Left lobe of liver (tissue), 2 donors: ENCODE data around the gene EVX2. TPM values are rescaled to one million over a fixed set of nuclear protein-coding genes. Genes with fewer than 3 reads are reported as not detected.

Experiments
- ATAC-seq: fragments of 200-7000 bp; cut with Tn5 transposase; one replicate; pipeline ENCODE4 v1.9.1; 2020; ENCODE audit warnings: mild to moderate bottlenecking, moderate library complexity
- DNase-seq: peaks from one replicate; pipeline ENCODE4 v3.0.0-alpha.2; 2020; ENCODE audit warnings: low spot score
- total RNA-seq: library from RNA; stranded (reverse); gene quantifications from one replicate; pipeline ENCODE4 v1.2.1, GENCODE V29; 2021
- donor health status: DM: no; HTN: no; CAD: no; lungs with moderate emphysema.
- donor health status: DM: no; HTN: yes; CAD: no.

The EVX2 gene
- total RNA-seq, 1 donor from 2014 or later, result not detected

DNA sequence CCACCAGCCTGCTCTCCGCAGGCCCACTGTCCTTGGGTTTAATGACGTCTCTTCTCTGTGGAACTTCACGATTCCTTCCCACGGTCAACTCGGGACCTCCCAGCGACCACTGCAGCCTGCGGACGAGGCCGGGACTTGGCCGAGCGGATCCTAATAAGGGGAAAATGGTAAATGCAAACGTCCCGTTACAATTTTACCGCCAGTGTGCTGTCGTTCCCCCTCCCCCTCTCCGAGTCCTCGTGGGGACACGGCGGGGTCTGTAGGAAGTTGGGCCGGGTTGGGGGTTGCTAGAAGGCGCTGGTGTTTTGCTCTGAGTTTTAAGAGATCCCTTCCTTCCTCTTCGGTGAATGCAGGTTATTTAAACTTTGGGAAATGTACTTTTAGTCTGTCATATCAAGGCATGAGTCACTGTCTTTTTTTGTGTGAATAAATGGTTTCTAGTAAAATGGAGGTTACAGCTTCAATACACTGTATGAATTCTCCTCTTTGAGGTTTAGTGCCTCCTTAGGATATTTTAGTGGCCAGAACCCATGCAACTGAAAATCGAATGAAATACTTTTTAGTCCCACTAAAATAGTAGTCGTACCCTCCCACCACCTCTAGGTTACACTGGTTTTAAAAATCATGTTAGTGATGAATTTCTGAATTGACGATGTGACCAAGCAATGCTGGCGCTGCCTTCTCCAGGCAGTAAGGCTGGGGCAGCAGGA is 25.6 kb upstream of the EVX2 start:
- ATAC-seq (no peak), DNase-seq (no peak)

DNA sequence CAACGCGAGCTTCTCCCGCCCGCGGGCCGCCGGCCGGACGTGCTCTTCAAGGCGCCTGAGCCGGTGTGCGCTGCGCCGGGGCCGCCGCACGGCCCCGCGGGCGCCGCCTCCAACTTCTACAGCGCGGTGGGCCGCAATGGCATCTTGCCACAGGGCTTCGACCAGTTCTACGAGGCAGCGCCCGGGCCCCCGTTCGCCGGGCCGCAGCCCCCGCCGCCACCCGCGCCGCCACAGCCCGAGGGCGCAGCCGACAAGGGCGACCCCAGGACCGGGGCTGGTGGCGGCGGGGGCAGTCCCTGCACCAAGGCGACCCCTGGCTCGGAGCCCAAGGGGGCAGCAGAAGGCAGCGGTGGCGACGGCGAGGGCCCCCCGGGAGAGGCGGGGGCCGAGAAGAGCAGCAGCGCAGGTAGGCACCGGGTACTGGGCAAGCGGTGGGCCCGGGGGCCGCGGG is 24.0 kb upstream of the EVX2 start:
- ATAC-seq, result no peak
- no peak for DNase-seq

DNA sequence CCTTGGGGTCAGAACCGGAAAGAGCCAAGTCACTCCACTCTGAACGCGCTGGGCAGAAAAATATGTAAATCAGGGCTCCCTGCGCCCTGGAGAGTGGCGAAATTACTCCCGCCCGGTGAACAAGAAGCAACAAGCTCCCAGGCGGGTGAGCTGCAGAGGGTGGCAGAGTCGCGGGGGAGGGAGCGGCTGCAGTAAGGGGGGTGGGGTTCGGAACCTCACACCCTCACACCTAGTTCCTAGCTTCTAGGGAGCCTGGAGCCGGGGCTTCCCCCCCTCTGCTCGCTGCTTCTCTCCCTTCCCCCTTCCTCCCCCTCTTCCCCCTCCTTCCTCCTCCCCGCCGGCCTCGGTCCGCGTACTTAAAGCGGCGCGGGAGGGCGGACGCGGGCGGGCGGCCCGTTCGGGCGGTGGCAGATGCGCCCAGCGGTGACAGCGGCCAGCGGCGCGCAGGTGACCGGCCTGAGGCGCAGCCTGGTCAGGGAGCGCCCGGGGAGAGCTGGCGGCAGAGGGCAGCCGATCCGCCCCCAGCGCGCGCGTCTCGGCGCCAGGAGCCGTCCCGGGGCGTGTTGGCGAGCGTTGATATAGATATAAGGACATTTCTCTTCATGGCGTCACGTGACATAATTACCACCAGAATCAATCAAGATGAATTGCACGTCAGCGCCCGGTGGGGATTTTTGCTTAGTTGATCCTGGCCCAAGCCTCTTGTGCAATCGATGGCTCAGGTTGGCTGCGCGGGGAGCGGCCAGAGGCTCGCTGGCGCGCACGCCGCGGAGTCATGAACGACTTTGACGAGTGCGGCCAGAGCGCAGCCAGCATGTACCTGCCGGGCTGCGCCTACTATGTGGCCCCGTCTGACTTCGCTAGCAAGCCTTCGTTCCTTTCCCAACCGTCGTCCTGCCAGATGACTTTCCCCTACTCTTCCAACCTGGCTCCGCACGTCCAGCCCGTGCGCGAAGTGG is 23.1 kb upstream of the EVX2 start, which contains the start of gene HOXD11:
TSS of gene HOXD11 (plus strand) at position 700 of the 959 bp plus-strand sequence. CDS start at position 776, 76 bp downstream.
- ATAC-seq, result peak; percentile 82
- DNase-seq, result peak; percentile 67

DNA sequence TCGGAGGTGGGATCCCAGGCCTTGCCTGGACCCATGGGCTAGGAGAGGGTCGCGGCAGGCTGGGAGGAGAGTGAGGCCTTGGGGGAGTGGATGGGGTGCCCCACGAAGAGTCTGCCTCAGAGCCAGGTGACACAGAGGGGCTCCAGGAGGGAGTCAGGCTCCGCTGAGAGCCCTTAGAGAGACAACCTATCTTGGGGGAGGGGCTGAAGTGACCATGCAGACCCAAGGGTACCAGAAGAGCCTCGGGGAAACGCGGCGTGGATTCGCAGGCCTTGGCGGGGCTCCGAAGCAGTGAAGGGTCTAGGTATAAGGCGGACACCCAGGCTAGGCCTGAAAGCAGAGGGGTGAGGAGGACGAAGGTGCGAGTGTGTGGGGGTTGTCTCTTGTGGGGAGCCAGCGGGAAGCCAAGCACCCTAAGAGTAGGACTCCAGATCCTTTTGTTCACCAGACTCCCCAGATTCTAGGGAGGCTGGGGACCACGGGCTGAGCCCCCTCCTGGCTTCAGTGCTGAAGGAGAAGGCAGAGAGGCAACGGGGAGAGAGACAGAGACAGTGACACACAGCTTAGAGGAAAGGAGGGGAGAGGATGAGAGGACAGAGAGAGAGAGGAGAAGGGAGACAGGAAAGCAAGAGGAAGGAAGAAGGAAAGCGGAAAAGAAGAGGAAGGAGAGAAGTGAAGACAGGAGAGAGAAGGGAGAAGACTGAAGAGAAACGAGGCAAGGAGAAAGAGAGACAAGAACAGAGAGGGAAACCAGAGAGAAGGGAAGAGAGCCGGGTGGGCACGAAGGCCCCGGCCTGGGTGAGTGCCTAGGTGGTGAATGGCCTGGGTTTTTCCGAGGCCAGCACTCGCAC is 22.2 kb upstream of the EVX2 start:
- ATAC-seq (no peak), DNase-seq (no peak)

DNA sequence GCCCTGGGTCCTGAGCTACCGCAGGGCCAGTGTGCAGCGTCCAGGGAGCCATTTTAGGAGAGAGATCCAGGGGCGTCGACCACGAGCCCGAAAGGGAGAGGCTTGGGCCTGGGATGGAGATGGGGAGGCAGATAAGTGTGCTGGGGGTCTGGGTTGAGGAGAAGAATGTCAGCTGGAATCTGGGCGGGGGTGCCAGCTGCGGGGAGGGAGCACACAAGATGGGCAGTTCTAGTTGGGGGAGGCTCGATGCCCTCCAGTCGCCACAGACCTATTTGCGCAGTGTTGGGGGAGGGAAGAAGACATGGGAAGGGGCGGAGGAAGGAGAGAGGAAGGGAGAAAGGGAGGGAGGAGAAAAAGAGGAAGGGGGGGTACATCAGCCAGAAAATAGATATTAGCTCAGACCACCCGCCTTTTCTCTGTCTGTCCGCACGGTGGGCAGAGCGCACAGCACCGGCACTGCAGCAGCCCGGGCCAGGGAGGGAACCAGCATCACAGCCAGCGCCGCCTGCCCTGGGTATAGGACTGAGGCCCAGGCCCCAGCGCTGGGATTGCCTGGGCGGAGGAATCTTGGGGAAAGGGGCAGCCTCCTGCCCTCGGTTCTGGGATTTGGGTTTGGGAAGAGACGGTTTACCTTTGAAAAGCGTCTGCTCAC is 21.4 kb upstream of the EVX2 start:
- no peak for DNase-seq

DNA sequence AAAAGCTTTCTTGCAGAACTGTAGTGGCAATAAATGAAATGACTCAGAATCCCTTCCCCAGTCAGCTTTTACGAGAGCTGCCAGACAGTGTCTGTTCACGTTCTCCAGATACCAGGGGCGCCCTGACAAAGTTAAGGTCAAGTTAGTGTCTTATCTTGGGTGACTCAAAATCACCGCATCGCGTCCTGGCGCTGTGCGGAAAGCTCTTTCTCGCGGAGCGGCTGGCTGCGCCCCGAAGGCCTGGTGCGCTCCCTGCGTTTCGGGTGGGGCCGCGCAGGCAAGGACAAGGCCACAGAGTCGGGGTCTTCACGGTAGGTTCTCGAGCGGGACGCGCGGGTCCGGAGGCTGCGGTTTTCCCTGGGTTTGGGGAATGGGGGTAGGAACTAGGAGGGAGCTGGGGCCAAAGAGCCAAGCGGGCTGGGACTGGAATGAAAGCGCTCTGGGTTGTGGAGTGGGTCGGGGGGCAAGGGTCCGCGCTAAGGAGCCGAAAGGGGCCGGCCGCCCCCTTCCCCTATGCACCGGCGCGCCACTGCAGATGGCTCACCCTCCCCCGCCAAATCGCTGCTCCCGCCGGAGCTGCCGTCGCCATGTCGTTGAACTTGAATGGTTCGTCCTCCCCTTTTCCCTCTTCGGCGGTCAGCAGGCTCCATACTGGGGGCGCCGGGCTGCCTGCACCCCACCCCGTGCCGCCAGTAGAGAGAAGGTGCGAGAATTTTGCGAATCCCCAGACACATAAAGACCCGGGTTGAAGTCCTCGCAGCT is 20.7 kb upstream of the EVX2 start:
- no peak for ATAC-seq
- DNase-seq, result no peak

More for the DNA sequence above, 21.4 kb upstream of the EVX2 start:
- ATAC-seq, result no peak

DNA sequence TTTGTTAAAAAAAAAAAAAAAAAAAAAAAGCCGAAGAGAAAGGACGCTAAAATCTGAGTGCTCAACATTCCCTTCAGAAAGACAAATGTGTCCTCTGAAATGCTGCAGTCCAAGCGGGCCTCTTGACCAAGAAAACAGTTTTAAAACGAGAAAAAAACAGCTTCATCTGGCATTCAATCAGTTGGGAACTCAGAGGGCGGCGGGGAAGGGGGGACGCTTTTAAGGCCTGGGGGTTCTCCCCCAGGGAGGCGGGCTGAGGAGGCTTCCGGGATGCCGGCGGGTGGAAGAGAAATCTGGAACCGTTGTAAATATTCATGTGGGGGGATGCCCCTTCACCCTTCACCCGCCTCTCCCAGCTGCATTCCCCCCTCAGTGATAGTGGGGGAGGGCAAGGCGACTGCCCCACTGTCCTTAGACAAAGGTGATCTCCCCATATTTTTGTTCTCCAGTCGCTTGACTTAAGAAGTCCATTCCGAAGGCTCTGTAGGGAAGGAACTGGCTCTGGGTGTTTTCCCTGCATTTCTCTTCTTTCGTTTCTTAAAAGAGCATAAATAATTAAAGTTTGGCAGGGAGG is 20.1 kb upstream of the EVX2 start:
- DNase-seq (no peak), ATAC-seq (no peak)

DNA sequence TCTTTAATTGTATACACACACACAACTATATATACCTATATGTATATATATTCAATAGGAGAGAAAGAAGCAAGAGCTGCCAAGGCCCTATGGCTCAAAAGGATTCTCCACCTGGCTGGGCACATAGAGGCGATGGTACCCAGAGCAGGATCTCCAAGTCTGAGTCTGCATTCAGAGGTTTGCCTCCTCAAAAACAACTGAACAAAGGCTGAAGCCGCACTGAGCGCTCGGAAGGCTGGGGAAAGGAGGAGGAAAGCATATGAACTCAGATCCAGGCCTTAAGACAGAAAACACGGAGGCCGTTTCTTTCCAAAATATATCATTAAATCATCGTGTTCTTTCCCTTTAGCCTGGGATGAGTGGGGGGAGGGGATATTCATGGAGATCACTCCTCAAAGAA is 19.4 kb upstream of the EVX2 start:
- no peak for ATAC-seq

DNA sequence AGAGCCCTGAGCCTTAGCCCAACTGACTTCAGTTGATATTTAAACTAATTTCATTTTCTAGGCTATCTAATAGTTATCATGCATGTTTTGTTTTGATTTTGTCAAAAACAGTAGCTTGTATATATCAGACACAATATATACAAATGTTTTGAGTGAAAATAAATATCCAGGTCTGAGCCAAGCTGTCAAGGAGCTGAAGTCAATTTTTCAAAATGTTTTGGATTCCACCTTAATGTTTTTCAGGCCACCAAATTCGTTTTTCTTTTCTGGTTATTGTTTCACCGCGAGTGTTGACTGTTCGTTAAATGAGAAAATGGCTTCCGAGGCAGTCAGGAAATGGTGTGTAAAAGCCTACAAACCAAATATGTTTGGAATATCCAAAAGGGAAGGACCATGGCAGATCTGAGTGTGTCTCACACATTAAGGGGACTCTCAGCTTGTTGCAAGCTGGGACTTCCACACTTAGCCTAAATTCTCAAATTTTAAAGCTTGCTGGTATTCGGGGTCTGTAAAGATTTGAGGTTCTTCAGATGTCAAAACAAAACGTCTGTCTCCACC is 18.6 kb upstream of the EVX2 start:
- no peak for DNase-seq
- no peak for ATAC-seq

More for the DNA sequence above, 19.4 kb upstream of the EVX2 start:
- DNase-seq, result no peak

DNA sequence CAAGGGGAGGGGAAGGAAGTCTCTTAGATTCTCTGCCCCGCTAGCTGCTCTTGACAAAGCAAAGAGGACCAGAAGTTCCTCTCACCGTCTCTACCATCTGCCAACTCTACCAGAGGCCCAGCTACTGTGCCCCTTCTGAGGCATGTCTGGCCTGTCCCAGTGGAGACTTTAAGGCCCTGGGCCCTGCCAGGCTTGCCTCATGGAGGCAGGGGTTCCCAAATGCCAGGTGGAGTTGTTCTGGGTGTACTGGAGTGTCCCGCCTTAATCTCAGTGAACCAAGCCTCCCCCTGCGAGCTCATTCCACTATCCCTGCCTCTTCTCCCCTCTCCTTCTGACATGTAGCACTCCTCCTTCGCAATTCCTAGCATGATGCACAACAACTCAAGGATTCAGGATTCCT is 18.1 kb upstream of the EVX2 start:
- ATAC-seq, result no peak
- no peak for DNase-seq

DNA sequence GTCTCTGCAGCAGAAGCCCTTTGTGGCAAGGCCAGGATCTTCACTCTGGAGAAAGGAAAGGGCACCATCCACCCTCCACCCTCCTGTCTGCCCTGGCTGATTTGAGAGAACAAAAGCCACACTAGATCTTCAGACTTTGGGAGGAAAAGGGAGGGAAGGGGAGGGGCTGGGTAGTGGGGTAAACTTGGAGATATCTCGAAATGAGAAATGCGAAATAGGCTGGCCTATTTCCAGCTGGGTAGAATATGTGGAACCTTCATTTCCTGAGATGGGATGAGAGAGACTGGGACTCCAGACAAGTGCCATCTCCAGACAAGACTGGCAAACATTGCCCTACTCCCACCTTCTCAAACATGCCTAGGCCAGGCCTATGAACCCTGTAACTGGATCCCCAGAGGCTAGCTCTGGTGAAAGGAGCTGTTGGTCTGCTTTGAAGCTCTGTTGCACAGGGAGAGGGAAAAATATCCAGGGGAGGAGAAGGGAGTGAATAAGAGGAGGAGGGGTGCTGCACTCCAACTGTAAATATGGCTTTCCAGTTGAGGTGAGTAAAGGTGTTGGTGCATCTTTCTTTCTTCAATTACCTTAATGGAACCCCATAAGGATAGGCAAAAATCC is 17.6 kb upstream of the EVX2 start:
- DNase-seq (no peak), ATAC-seq (no peak)

DNA sequence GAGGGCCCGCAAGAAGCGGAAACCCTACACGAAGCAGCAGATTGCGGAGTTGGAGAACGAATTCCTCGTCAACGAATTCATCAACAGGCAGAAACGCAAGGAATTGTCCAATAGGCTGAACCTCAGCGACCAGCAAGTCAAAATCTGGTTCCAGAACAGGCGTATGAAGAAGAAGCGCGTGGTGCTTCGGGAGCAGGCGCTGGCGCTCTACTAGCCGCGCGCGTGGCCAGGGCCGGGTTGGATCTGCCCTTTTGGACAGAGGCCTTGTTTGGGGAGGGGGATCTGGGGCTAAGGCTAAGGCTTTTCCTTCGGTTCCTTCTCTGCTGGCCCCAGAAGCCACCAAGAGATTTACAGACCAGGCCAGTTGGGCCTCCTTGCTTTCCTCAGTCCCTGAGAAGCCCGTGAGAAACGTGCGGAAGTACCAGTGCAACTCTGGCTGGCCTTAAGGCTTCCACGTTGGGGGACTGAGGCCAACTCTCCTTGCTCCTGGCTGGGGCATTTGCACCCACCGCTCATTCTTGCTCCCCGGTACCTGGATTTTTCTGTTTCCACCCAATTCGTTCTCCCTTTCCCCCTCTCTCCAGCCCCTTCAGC is 16.9 kb upstream of the EVX2 start:
- ATAC-seq, result no peak
- DNase-seq, result no peak

DNA sequence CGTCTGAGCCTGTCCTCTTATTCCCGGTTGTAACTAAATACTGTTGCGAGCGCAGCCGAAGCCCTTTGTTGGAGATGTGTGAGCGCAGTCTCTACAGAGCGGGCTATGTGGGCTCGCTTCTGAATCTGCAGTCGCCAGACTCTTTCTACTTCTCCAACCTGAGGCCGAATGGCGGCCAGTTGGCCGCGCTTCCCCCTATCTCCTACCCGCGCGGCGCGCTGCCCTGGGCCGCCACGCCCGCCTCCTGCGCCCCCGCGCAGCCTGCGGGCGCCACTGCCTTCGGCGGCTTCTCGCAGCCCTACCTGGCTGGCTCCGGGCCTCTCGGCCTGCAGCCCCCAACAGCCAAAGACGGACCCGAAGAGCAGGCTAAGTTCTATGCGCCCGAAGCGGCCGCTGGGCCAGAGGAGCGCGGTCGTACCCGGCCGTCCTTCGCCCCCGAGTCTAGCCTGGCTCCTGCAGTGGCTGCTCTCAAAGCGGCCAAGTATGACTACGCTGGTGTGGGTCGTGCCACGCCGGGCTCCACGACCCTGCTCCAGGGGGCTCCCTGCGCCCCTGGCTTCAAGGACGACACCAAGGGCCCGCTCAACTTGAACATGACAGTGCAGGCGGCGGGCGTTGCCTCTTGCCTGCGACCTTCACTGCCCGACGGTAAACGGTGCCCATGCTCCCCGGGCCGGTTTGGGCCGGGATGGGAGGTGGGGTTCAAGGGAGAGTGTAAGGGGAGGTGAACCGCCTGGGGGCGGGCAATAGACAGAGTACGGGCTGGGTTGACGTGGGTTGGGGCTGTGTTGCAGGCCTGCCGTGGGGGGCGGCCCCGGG is 16.2 kb upstream of the EVX2 start, which contains the start of gene HOXD12:
TSS of gene HOXD12 (plus strand) at position 68 of the 819 bp plus-strand sequence. CDS start at position 75, 7 bp downstream.
- no peak for DNase-seq
- ATAC-seq, result no peak

DNA sequence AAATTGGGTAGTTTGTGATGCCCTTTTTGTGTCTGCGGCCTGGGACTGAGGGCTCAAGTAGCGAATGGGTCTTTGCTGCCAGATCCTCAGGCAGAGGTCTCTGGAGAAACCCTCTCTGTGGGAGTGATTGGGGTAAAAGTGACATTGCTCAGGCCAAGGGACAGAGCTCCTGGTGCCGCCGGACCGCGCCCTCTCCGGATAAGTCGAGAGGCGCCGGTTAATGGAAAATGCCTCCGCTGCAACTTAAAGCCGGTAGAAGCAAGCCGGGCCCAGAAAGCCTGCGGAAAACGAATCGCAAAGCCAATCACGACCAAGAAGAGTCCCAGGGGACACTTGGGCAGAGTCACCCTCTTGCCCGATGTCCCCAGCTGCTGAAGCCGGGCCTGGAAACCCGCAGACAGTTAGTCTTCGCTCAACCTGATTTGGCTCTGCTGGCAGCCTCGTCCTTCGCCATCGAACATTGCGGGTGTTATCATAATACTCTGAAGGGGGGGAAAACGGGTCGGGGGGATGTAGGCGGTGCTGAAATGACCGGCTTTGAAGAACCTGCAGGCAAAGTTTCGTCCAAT is 15.5 kb upstream of the EVX2 start:
- DNase-seq (no peak), ATAC-seq (no peak)

DNA sequence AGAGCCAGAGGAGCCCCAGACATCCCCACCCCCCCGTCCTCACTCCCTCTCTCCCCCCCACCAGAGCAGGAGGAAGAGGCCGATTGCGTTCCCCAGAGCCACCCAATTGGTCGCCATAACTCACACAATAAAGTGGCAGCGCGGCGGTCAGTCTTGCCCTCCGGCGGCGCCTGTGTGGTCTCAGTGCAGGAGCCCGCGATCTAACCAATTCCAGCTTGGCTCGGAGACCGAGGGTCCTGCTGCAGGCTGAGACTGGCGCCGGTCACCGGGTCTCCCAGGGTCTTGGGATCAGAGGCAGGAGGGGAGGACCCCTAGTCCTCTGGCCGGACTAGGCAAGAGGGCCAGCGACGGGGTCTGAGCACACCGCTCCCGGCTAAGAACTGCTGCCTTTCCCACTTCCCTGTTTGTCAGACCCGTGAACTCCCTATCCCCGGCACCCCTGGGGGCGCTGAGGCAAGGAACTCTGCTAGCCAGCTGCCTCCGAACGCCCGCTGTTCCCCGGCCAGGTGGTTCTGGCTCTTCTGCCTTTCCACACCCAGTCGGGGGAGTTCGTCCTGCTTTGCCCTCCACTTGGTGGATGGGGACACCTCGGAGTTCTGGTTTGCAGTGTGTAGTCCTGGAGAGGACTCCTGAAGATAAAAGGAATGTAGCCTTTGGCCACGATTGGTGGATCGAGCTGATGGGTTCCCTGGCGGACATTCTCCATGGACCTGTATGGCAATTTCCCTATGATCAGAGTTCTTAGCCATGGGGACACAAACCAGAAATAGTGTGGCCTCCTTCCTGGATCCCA is 14.8 kb upstream of the EVX2 start:
- no peak for DNase-seq
- no peak for ATAC-seq

DNA sequence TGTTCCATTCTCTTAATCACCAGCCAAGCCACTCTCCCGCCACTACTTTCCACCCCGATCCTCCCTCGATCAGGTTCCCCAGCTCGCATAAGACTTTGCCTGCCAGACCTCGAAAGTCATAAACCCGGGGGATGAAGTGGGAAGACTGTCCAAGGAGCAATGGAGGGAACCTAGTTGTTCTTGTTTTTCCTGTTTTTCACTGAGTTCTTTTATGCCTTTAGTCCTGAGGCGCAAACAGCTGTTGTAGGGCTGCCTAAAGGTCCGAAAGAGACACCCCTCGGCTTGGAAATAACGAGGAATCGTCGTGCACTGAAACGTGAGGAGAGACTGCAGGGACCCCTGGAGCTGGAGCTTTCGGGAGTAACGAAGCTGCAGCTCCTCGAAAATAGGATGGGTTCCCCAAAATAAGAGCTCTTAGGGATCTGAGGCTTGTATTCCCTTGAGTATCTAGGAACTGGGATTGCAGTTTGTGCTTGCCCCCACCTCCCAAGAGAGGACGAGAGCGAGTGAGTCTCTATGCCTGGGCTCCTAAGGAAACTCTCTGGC is 14.1 kb upstream of the EVX2 start:
- DNase-seq (no peak), ATAC-seq (no peak)
